Measurements from ENCODE around the gene SPAAR. TPM values are rescaled to one million over a fixed set of nuclear protein-coding genes. Genes with fewer than 3 reads are reported as not detected.
A peak's percentile ranks its signal among the peaks of the same experiment; 100 is the strongest.

The SPAAR gene, protein sequence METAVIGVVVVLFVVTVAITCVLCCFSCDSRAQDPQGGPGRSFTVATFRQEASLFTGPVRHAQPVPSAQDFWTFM
- total RNA-seq: 0.49 TPM

DNA sequence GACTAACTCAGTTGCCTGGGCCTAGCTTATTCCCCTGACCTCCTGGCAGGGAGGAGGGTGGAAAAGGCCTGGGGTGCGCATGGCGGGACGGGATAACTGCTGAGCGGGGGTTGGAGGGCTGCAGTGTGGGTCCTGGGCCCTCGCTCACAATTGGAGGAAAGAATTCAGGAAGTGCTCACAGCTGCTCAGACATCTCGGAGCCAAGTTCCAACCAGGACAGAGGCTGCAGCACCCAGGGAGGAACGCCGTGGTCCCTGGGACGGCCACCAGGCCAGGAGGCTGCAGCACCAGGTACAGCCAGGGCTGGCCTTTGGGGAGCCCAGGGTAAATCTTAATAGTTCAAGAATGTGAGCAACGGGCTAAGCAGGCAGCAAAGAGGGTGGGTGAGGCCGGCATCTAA lies at the start of gene SPAAR:
Gene SPAAR, plus strand, starts transcription at position 217 of the 400 bp plus-strand sequence. CDS start 974 bp downstream, outside the sequence.
- TF ChIP-seq POLR2A (IDR thresholded peaks at IDR 0.05) (no peak), POLR2AphosphoS5 (IDR thresholded peaks at IDR 0.05; ENCODE audit: insufficient read depth in 1 of 2, low read depth in 1 of 2) (no peak)
- TF ChIP-seq, protein P1, sequence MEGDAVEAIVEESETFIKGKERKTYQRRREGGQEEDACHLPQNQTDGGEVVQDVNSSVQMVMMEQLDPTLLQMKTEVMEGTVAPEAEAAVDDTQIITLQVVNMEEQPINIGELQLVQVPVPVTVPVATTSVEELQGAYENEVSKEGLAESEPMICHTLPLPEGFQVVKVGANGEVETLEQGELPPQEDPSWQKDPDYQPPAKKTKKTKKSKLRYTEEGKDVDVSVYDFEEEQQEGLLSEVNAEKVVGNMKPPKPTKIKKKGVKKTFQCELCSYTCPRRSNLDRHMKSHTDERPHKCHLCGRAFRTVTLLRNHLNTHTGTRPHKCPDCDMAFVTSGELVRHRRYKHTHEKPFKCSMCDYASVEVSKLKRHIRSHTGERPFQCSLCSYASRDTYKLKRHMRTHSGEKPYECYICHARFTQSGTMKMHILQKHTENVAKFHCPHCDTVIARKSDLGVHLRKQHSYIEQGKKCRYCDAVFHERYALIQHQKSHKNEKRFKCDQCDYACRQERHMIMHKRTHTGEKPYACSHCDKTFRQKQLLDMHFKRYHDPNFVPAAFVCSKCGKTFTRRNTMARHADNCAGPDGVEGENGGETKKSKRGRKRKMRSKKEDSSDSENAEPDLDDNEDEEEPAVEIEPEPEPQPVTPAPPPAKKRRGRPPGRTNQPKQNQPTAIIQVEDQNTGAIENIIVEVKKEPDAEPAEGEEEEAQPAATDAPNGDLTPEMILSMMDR (IDR thresholded peaks at IDR 0.05): no peak
- Histone ChIP-seq H3K27me3 (no peaks in the 10 kb centered on the region), H3K9me3 (no peaks in the 10 kb centered on the region), H3K4me3 (no peak within 1 kb of the TSS), H3K36me3 (no peaks in the 10 kb centered on the region), H3K27ac (peak within 1 kb of the TSS; percentile 97), H3K4me1 (peaks cover 78% of the 10 kb centered on the region)
- intact Hi-C loops (cut with DNase I): loop anchor here (5.0 kb wide), 1 partner anchor 38 kb away; no protein-coding TSS in a partner anchor
- DNase-seq (ENCODE audit: extremely low spot score in 2 of 2): no peak

DNA sequence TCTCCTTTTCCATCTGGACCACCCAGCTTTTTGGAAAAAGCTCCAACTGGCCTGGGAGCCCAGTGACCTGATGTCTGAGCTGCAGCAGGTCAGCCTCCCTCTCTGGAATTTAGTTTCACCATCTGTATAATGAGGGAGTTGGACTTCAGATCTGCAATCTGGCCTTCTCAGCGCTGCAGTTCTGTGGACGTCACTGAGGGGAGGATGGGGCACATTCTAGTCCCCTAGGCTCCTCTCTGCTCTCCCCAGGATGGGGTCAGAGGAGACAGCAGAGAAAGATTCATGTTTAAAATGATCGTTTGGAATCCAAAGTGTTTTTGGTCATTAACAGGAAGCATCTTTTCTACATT lies 49.3 kb upstream of the SPAAR start:
- Histone ChIP-seq H3K36me3 (no peaks in the 10 kb centered on the region), H3K4me3 (no peak overlapping the region), H3K9me3 (no peaks in the 10 kb centered on the region), H3K27ac (no peak overlapping the region), H3K4me1 (peaks cover 13% of the 10 kb centered on the region), H3K27me3 (no peaks in the 10 kb centered on the region)
- intact Hi-C loops (cut with DNase I): no loop called here
- DNase-seq (ENCODE audit: extremely low spot score in 2 of 2): no peak
- TF ChIP-seq POLR2A (IDR thresholded peaks at IDR 0.05): no peak
- no peak for TF ChIP-seq POLR2AphosphoS5 (IDR thresholded peaks at IDR 0.05; ENCODE audit: insufficient read depth in 1 of 2, low read depth in 1 of 2)
- TF ChIP-seq, protein P1 (IDR thresholded peaks at IDR 0.05): no peak

DNA sequence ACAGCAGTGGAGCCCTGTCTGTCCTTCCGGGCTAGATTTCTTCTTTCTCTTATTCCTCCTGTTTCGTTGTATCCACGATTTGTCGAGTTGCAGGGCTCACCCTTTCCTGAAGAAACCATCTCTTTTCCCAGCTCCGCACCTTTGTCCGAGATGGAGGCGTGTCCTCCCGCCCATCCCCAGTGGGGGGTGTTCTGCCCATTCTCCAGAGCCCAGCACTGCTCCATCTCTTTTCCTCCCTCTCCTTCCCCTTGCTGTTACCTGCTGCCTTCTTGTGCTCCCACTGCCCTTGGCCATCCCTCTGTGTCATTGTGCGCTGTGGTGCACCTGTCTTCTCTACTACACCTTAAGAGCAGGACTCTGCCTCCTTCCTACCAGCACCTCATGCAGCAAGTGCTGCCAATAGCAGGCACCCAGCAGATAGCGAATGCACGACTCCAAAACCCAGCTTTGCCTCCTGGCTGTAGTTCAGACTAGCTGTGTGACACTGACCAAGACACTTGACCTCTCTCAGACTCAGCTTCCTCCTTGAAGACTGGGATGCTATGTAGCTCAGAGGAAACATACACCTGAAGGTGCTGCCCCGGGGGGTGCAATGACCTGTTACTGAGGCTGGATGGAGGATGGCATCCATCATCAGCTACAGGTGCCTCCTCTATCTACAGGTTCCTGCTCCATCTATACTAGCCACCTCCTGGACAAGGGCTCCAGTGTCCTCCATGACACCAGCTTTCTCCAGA lies 48.0 kb upstream of the SPAAR start:
- Histone ChIP-seq H3K27ac (no peak overlapping the region), H3K27me3 (no peaks in the 10 kb centered on the region), H3K4me3 (no peak overlapping the region), H3K4me1 (peaks cover 13% of the 10 kb centered on the region), H3K36me3 (no peaks in the 10 kb centered on the region), H3K9me3 (no peaks in the 10 kb centered on the region)
- intact Hi-C loops (cut with DNase I): no loop called here
- TF ChIP-seq POLR2AphosphoS5 (IDR thresholded peaks at IDR 0.05; ENCODE audit: insufficient read depth in 1 of 2, low read depth in 1 of 2): no peak
- no peak for TF ChIP-seq POLR2A (IDR thresholded peaks at IDR 0.05)
- TF ChIP-seq, protein P1 (IDR thresholded peaks at IDR 0.05): no peak
- DNase-seq (ENCODE audit: extremely low spot score in 2 of 2): no peak

DNA sequence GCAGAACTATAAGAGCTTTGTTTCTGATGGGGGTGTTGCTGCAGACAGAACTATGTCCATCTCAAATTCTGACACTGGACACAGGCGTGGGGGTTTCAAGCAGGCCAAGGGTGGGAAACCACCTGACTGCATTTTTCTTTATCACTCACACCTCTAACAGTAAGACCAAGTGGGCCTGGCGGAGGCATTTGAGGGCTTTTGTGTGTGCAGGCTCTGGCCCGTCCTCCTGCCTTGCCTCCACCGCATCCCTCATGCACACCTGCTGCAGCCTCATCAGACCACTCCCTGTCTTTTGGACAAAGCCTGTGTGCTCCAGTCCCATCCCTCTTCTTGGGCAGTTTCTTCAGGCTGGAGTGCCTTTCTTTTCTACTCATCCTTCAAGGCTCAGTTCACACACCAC lies 47.0 kb upstream of the SPAAR start:
- H3K4me3 ChIP-seq: no peak overlapping the region
- no peaks in the 10 kb centered on the region for H3K27me3 ChIP-seq
- no peak for DNase-seq (ENCODE audit: extremely low spot score in 2 of 2)
- H3K36me3 ChIP-seq: no peaks in the 10 kb centered on the region
- H3K27ac ChIP-seq: no peak overlapping the region
- TF ChIP-seq POLR2A (IDR thresholded peaks at IDR 0.05): no peak
- no peak for TF ChIP-seq POLR2AphosphoS5 (IDR thresholded peaks at IDR 0.05; ENCODE audit: insufficient read depth in 1 of 2, low read depth in 1 of 2)
- TF ChIP-seq, protein P1 (IDR thresholded peaks at IDR 0.05): no peak
- H3K9me3 ChIP-seq: no peaks in the 10 kb centered on the region
- intact Hi-C loops (cut with DNase I): no loop called here
- H3K4me1 ChIP-seq: peaks cover 13% of the 10 kb centered on the region

DNA sequence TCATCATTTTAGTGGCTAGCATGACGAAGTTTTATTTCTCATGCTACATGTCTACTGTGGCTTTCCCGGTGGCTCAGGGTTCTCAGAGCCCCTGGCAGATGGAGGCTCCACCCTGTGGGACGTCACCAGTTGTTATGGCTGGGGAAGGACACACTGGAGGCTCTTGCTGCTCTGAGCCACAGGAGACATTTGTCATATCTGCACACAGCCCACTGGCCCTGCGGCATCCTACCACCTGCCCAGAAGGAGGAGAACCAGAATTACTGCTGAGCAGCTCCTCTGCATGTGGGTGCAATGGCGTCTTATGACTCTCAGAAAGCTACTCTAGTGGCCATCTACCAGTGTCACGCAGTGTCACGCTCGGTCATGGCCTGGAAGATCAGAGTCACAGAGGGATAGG lies 45.7 kb upstream of the SPAAR start:
- Histone ChIP-seq H3K9me3 (no peaks in the 10 kb centered on the region), H3K36me3 (no peaks in the 10 kb centered on the region), H3K4me1 (peaks cover 13% of the 10 kb centered on the region), H3K4me3 (no peak overlapping the region), H3K27ac (no peak overlapping the region), H3K27me3 (no peaks in the 10 kb centered on the region)
- intact Hi-C loops (cut with DNase I): no loop called here
- DNase-seq (ENCODE audit: extremely low spot score in 2 of 2): no peak
- TF ChIP-seq POLR2A (IDR thresholded peaks at IDR 0.05): no peak
- no peak for TF ChIP-seq POLR2AphosphoS5 (IDR thresholded peaks at IDR 0.05; ENCODE audit: insufficient read depth in 1 of 2, low read depth in 1 of 2)
- TF ChIP-seq, protein P1 (IDR thresholded peaks at IDR 0.05): no peak
